Tibial nerve (tissue), 4 donors: ENCODE results near the gene SIPA1L3.

Experiments used
- CTCF ChIP-seq, 5 experiments: fragments of 200-600 bp in 3 of 5; fragments of 450-650 bp in 2 of 5; sonication (generic) in 3 of 5; IDR thresholded peaks; one replicate each; pipeline ENCODE4 v1.5.1; 2016 to 2019; ENCODE audit warnings: antibody characterized with exemption in 5 of 5, mild to moderate bottlenecking in 3 of 5, moderate library complexity in 2 of 5
- EP300 ChIP-seq, 2 donors: sonication (generic); formaldehyde crosslinking; IDR thresholded peaks; one replicate each; pipeline ENCODE4 v1.6.1; 2017; ENCODE audit warnings: antibody characterized with exemption in 2 of 2, mild to moderate bottlenecking in 1 of 2

DNA sequence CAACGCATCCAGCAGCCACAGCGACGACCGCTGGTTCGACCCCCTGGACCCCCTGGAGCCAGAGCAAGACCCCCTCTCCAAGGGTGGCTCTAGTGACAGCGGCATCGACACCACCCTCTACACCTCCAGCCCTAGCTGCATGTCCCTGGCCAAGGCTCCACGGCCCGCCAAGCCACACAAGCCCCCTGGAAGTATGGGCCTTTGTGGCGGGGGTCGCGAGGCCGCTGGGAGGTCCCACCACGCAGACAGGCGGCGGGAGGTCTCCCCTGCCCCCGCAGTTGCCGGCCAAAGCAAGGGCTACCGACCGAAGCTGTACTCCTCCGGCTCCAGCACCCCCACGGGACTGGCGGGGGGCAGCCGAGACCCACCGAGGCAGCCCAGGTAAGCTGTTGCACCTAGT lies 257.5 kb downstream of the SIPA1L3 start:
- TF ChIP-seq EP300 (IDR thresholded peaks at IDR 0.05) (no peak), CTCF (IDR thresholded peaks at IDR 0.05) (no peak)
